ENCODE data around the gene ZFHX3. TPM values are rescaled to one million over a fixed set of nuclear protein-coding genes. Genes with fewer than 3 reads are reported as not detected.

The ZFHX3 gene
- total and polyA plus RNA-seq, 11 donors: 3.8 to 21.6 (median 13.6) TPM

GRCh38 chr16:72825912-72826621, 221.9 kb downstream of the ZFHX3 start:
- no peak overlapping the region for H3K4me3 ChIP-seq
- WGBS, 4 donors: 87 to 92% (median 89%) methylated on average over 11 of the region's 11 CpGs
- TF ChIP-seq CTCF (IDR thresholded peaks at IDR 0.05): no peak
- no peak for TF ChIP-seq POLR2A (IDR thresholded peaks at IDR 0.05)
- no peaks in the 10 kb centered on the region for H3K9me3 ChIP-seq
- no peak overlapping the region for H3K27ac ChIP-seq
- H3K4me1 ChIP-seq: peaks cover 0 to 20% (median 0%) of the 10 kb centered on the region in 12 donors
- peaks cover 0 to 27% (median 11%) of the 10 kb centered on the region in 9 donors for H3K36me3 ChIP-seq
- DNase-seq (no peak), ATAC-seq (no peak)
- intact Hi-C loops (cut with DNase I): no loop called here
- H3K27me3 ChIP-seq: no peaks in the 10 kb centered on the region

GRCh38 chr16:72824761-72825160, 223.2 kb downstream of the ZFHX3 start:
- ATAC-seq (no peak), DNase-seq (no peak)
- TF ChIP-seq POLR2A (IDR thresholded peaks at IDR 0.05): no peak
- no peak for TF ChIP-seq CTCF (IDR thresholded peaks at IDR 0.05)
- Histone ChIP-seq H3K4me1 (peaks cover 0 to 16% (median 0%) of the 10 kb centered on the region in 12 donors), H3K4me3 (no peak overlapping the region), H3K36me3 (peaks cover 0 to 25% (median 11%) of the 10 kb centered on the region in 9 donors), H3K9me3 (no peaks in the 10 kb centered on the region), H3K27me3 (no peaks in the 10 kb centered on the region), H3K27ac (no peak overlapping the region)
- 87 to 98% (median 97%) methylated on average over 5 of the region's 5 CpGs for WGBS, 4 donors
- intact Hi-C loops (cut with DNase I): no loop called here

GRCh38 chr16:72824027-72824426, 223.9 kb downstream of the ZFHX3 start:
- WGBS, 4 donors: 91 to 94% (median 93%) methylated on average over 4 of the region's 4 CpGs
- TF ChIP-seq CTCF (IDR thresholded peaks at IDR 0.05) (no peak), POLR2A (IDR thresholded peaks at IDR 0.05) (no peak)

GRCh38 chr16:72821185-72821950, 226.6 kb downstream of the ZFHX3 start:
- intact Hi-C loops (cut with DNase I): no loop called here
- WGBS, 4 donors: 92 to 97% (median 94%) methylated on average over 9 of the region's 9 CpGs
- H3K27ac ChIP-seq: no peak overlapping the region
- no peaks in the 10 kb centered on the region for H3K27me3 ChIP-seq
- DNase-seq: no peak
- TF ChIP-seq CTCF (IDR thresholded peaks at IDR 0.05) (no peak), POLR2A (IDR thresholded peaks at IDR 0.05) (no peak)
- no peaks in the 10 kb centered on the region for H3K9me3 ChIP-seq
- no peak for ATAC-seq
- peaks cover 0 to 13% (median 0%) of the 10 kb centered on the region in 12 donors for H3K4me1 ChIP-seq
- H3K4me3 ChIP-seq: no peak overlapping the region
- H3K36me3 ChIP-seq: peaks cover 0 to 7% (median 1%) of the 10 kb centered on the region in 9 donors

More at GRCh38 chr16:72824027-72824426, 223.9 kb downstream of the ZFHX3 start:
- no peak overlapping the region for H3K27ac ChIP-seq
- no peaks in the 10 kb centered on the region for H3K9me3 ChIP-seq
- H3K27me3 ChIP-seq: no peaks in the 10 kb centered on the region
- peaks cover 0 to 19% (median 6%) of the 10 kb centered on the region in 9 donors for H3K36me3 ChIP-seq
- intact Hi-C loops (cut with DNase I): no loop called here
- H3K4me1 ChIP-seq: peaks cover 0 to 21% (median 0%) of the 10 kb centered on the region in 12 donors
- ATAC-seq: no peak
- H3K4me3 ChIP-seq: no peak overlapping the region
- DNase-seq: no peak

Data from heart left ventricle (tissue), 16 donors.